Sigmoid colon (tissue), 4 donors: ENCODE measurements around the gene GRAMD4.

ENCODE experiments used
- CTCF ChIP-seq, 4 experiments: fragments of 450-650 bp in 3 of 4; fragments of 200-600 bp in 1 of 4; IDR thresholded peaks; one replicate each; pipeline ENCODE4 v1.5.1; 2016 to 2019; ENCODE audit warnings: antibody characterized with exemption in 4 of 4, mild to moderate bottlenecking in 3 of 4, moderate library complexity in 2 of 4
- EP300 ChIP-seq, 4 donors: sonication (generic); formaldehyde crosslinking; IDR thresholded peaks; one replicate each; pipeline ENCODE4 v1.6.1; 2017; ENCODE audit warnings: antibody characterized with exemption in 4 of 4
- POLR2A ChIP-seq, 2 donors: fragments of 450-650 bp; IDR thresholded peaks; one replicate each; pipeline ENCODE4 v1.6.1; 2016; ENCODE audit warnings: antibody characterized with exemption in 2 of 2, mild to moderate bottlenecking in 2 of 2, moderate library complexity in 2 of 2

GRCh38 chr22:46701262-46701661 lies 81.1 kb downstream of the GRAMD4 start:
- TF ChIP-seq CTCF (IDR thresholded peaks at IDR 0.05) (no peak), EP300 (IDR thresholded peaks at IDR 0.05) (no peak), POLR2A (IDR thresholded peaks at IDR 0.05) (no peak)
